Activated CD4-positive, alpha-beta T cell treated with anti-CD3 and anti-CD28 coated beads for 1 hour (primary cell): Measurements from ENCODE around the gene GDF3.
"Not testable (repeated sequence)": the region's sequence is repeated elsewhere in the genome, so short reads cannot be mapped to it uniquely, and the experiment has no call there.

Experiments
- DNase-seq: peaks from one replicate; pipeline ENCODE4 v3.0.0-alpha.2; 2020

GDF3 gene

GRCh38 chr12:7695566-7696197, at the start of gene GDF3:
GDF3 (minus strand) TSS chr12:7695775; CDS start chr12:7695728, 47 bp downstream.
- no peak for DNase-seq

GRCh38 chr12:7732993-7733392, 37.4 kb upstream of the GDF3 start:
- DNase-seq: no peak

GRCh38 chr12:7731486-7731885, 35.9 kb upstream of the GDF3 start:
- DNase-seq: no peak

- DNase-seq: not testable (repeated sequence)
Measured at GRCh38 chr12:7730984-7731383, 35.4 kb upstream of the GDF3 start.

GRCh38 chr12:7729746-7730145, 34.2 kb upstream of the GDF3 start:
- DNase-seq: no peak

- DNase-seq: no peak
Measured at GRCh38 chr12:7723926-7724325, 28.4 kb upstream of the GDF3 start.

- DNase-seq: no peak
Measured at GRCh38 chr12:7719946-7720730, 24.6 kb upstream of the GDF3 start.

GRCh38 chr12:7716381-7716780, 20.8 kb upstream of the GDF3 start:
- no peak for DNase-seq

- no peak for DNase-seq
Measured at GRCh38 chr12:7712841-7713442, 17.4 kb upstream of the GDF3 start.

- DNase-seq: no peak
Measured at GRCh38 chr12:7711133-7711532, 15.6 kb upstream of the GDF3 start, which contains the start of gene DPPA3. DPPA3 (plus strand) TSS chr12:7711433; CDS start chr12:7711571, 138 bp downstream.

- DNase-seq: no peak
Measured at GRCh38 chr12:7709969-7710675, 14.5 kb upstream of the GDF3 start.

- no peak for DNase-seq
Measured at GRCh38 chr12:7705846-7706245, 10.3 kb upstream of the GDF3 start.

- no peak for DNase-seq
Measured at GRCh38 chr12:7695237-7695560, 376 bp downstream of the GDF3 start.

GRCh38 chr12:7694556-7695236, 879 bp downstream of the GDF3 start:
- DNase-seq: no peak

- no peak for DNase-seq
Measured at GRCh38 chr12:7693793-7694192, 1.8 kb downstream of the GDF3 start.

- no peak for DNase-seq
Measured at GRCh38 chr12:7681535-7681934, 14.0 kb downstream of the GDF3 start.

- no peak for DNase-seq
Measured at GRCh38 chr12:7679251-7680045, 16.1 kb downstream of the GDF3 start.

- DNase-seq: no peak
Measured at GRCh38 chr12:7678744-7679143, 16.8 kb downstream of the GDF3 start.

GRCh38 chr12:7677432-7677888, 18.1 kb downstream of the GDF3 start:
- DNase-seq: not testable (repeated sequence)

- DNase-seq: not testable (repeated sequence)
Measured at GRCh38 chr12:7675455-7675854, 20.1 kb downstream of the GDF3 start.

- no peak for DNase-seq
Measured at GRCh38 chr12:7668171-7668570, 27.4 kb downstream of the GDF3 start.

- DNase-seq: no peak
Measured at GRCh38 chr12:7667125-7667524, 28.4 kb downstream of the GDF3 start.
